Keratinocyte (primary cell): ENCODE results near the gene POLR2A. TPM values are rescaled to one million over a fixed set of nuclear protein-coding genes. Genes with fewer than 3 reads are reported as not detected.
A peak's percentile ranks its signal among the peaks of the same experiment; 100 is the strongest.

Experiments used
- DNase-seq: peaks from one replicate; pipeline ENCODE4 v3.0.0-alpha.2; 2011; ENCODE audit warnings: low read depth, missing footprints, low spot score
- FAIRE-seq: peaks from 2 replicates; lab custom pipeline; 2011; peaks lifted over from hg19 to GRCh38; lab: Jason Lieb, UNC
- H2AFZ ChIP-seq: 2 replicates; pipeline ENCODE4 v1.6.0; 2012; ENCODE audit warnings: low read length, control low read depth, inconsistent platforms; ENCODE audit not compliant: control insufficient read depth
- H3K27ac ChIP-seq: 2 replicates; pipeline ENCODE4 v1.5.1; 2011; ENCODE audit warnings: low read length; ENCODE audit not compliant: control insufficient read depth, insufficient read depth
- H3K27me3 ChIP-seq: 3 replicates; pipeline ENCODE4 v1.6.0; 2011; ENCODE audit warnings: low read length; ENCODE audit not compliant: control insufficient read depth, insufficient read depth; ENCODE audit errors: extremely low read depth
- H3K36me3 ChIP-seq, 2 experiments: 2 replicates in 1 of 2; 3 replicates in 1 of 2; pipeline ENCODE4 v1.5.1; 2011; ENCODE audit warnings: low read length in 2 of 2, mild to moderate bottlenecking in 1 of 2; ENCODE audit not compliant: control insufficient read depth in 2 of 2, insufficient read depth in 2 of 2; ENCODE audit errors: extremely low read depth in 1 of 2
- H3K4me1 ChIP-seq: 3 replicates; pipeline ENCODE4 v1.5.1; 2011; ENCODE audit warnings: low read length; ENCODE audit not compliant: control insufficient read depth, insufficient read depth; ENCODE audit errors: extremely low read depth
- H3K4me2 ChIP-seq: 3 replicates; pipeline ENCODE4 v1.6.0; 2011; ENCODE audit warnings: low read depth, low read length; ENCODE audit not compliant: control insufficient read depth, insufficient read depth; ENCODE audit errors: extremely low read depth
- H3K4me3 ChIP-seq, 3 experiments: fragments of 200-600 bp in 1 of 3; sonication (generic) in 1 of 3; 2 replicates in 2 of 3; 3 replicates in 1 of 3; pipeline ENCODE4 v1.5.1; 2011 to 2016; ENCODE audit warnings: low read length in 3 of 3, mild to moderate bottlenecking in 3 of 3, control low read depth in 2 of 3, inconsistent platforms in 1 of 3, low read depth in 1 of 3, mixed read lengths in 1 of 3, mixed run types in 1 of 3, moderate library complexity in 1 of 3; ENCODE audit not compliant: control insufficient read depth in 2 of 3, insufficient read depth in 2 of 3; ENCODE audit errors: extremely low read depth in 1 of 3
- H3K79me2 ChIP-seq: 2 replicates; pipeline ENCODE4 v1.6.0; 2012; ENCODE audit warnings: low read length; ENCODE audit not compliant: control insufficient read depth, insufficient read depth
- H3K9ac ChIP-seq: 3 replicates; pipeline ENCODE4 v1.6.0; 2011; ENCODE audit warnings: low read length; ENCODE audit not compliant: control insufficient read depth, insufficient read depth; ENCODE audit errors: extremely low read depth
- H3K9me1 ChIP-seq: 3 replicates; pipeline ENCODE4 v1.6.0; 2011; ENCODE audit warnings: low read length; ENCODE audit not compliant: control insufficient read depth, insufficient read depth; ENCODE audit errors: extremely low read depth
- H3K9me3 ChIP-seq: 2 replicates; pipeline ENCODE4 v1.5.1; 2012; ENCODE audit warnings: low read depth, low read length; ENCODE audit not compliant: control insufficient read depth
- H4K20me1 ChIP-seq: 3 replicates; pipeline ENCODE4 v1.6.0; 2011; ENCODE audit warnings: low read length; ENCODE audit not compliant: control insufficient read depth, insufficient read depth; ENCODE audit errors: extremely low read depth
- CTCF ChIP-seq, 3 experiments: IDR thresholded peaks in 1 of 3; conservative IDR thresholded peaks in 1 of 3; optimal IDR thresholded peaks in 1 of 3; 2 replicates in 2 of 3; 3 replicates in 1 of 3; pipeline versions ENCODE3 to v1.5.1; 2011; ENCODE audit warnings: low read length in 3 of 3, mild to moderate bottlenecking in 3 of 3, moderate library complexity in 2 of 3, control low read depth in 1 of 3, inconsistent platforms in 1 of 3; ENCODE audit not compliant: insufficient read depth in 2 of 3; ENCODE audit errors: extremely low read depth in 1 of 3
- EZH2 ChIP-seq: IDR thresholded peaks from one replicate; pipeline ENCODE4 v1.6.1; 2012; ENCODE audit warnings: inconsistent platforms, mild to moderate bottlenecking, low read length, moderate library complexity
- dilution Hi-C: fragments of 300-500 bp; cut with MboI; formaldehyde crosslinking; loops from one replicate; pipeline ENCODE4 v1.7.0; 2020; ENCODE audit warnings: low sequenced_read_pairs; ENCODE audit not compliant: extremely low pct_ligation_motif_present
- polyA plus RNA-seq, 5 experiments: library from polyadenylated mRNA; depleted of rRNA in 3 of 5; stranded (reverse) in 3 of 5; stranded (forward) in 1 of 5; unstranded in 1 of 5; fragments of >200 nt; gene quantifications; 1 replicate in 1 of 5; 2 replicates in 3 of 5; 3 replicates in 1 of 5; pipeline versions ENCODE4 v1.2.1 to v1.2.3, GENCODE V29; 2011 to 2012; ENCODE audit warnings: missing spikeins in 2 of 5, low read depth in 1 of 5, low replicate concordance in 1 of 5

Gene POLR2A
- polyA plus RNA-seq, 1 donor (not counting 4 experiments of a cell fraction or from before 2014, with no cell fraction given) = 17.5 TPM

- H3K9me3 ChIP-seq = no peaks in the 10 kb centered on the region
- DNase-seq = no peak
- peaks cover 4% of the 10 kb centered on the region for H3K9me1 ChIP-seq
- H3K9ac ChIP-seq = peak within 1 kb of the TSS; percentile 77
- peak within 1 kb of the TSS; percentile 44 for H2AFZ ChIP-seq
- H4K20me1 ChIP-seq = no peaks in the 10 kb centered on the region
- peaks cover 0 to 4% of the 10 kb centered on the region in 2 experiments for H3K36me3 ChIP-seq
- H3K4me3 ChIP-seq = peak within 1 kb of the TSS; percentile 59 to 81 (median 77)
- H3K79me2 ChIP-seq = peaks cover 17% of the 10 kb centered on the region
- H3K27ac ChIP-seq = peak within 1 kb of the TSS; percentile 62
- no peaks in the 10 kb centered on the region for H3K27me3 ChIP-seq
- H3K4me1 ChIP-seq = peaks cover 59% of the 10 kb centered on the region
- TF ChIP-seq CTCF (optimal IDR thresholded peaks at IDR 0.05 in 1 of 3, IDR thresholded peaks at IDR 0.05 in 1 of 3, conservative IDR thresholded peaks at IDR 0.05 in 1 of 3; ENCODE audit: extremely low read depth in 1 of 3, insufficient read depth in 2 of 3, low read length in 3 of 3) (no peak), EZH2 (no peak)
- no peak for FAIRE-seq
- H3K4me2 ChIP-seq = peak within 1 kb of the TSS; percentile 99
- dilution Hi-C loops = no loop called here
These were observed 44.6 kb upstream of the POLR2A start, which contains the start of gene FGF11 for GRCh38 chr17:7439462-7440112. Gene FGF11 (plus strand): TSS chr17:7439512. CDS start chr17:7439621, 109 bp downstream.

GRCh38 chr17:7440113-7440833, 43.9 kb upstream of the POLR2A start:
- Histone ChIP-seq H3K9me1 (peaks cover 5% of the 10 kb centered on the region), H3K27me3 (no peaks in the 10 kb centered on the region), H3K9me3 (no peaks in the 10 kb centered on the region), H3K4me3 (peak overlapping the region; percentile 59 to 81 (median 77)), H3K4me1 (peaks cover 64% of the 10 kb centered on the region), H3K79me2 (peaks cover 17% of the 10 kb centered on the region), H2AFZ (peak overlapping the region; percentile 33), H3K27ac (peak overlapping the region; percentile 43), H4K20me1 (no peaks in the 10 kb centered on the region), H3K9ac (peak overlapping the region; percentile 77), H3K4me2 (peak overlapping the region; percentile 99), H3K36me3 (peaks cover 0 to 4% of the 10 kb centered on the region in 2 experiments)
- no peak for TF ChIP-seq CTCF (optimal IDR thresholded peaks at IDR 0.05 in 1 of 3, IDR thresholded peaks at IDR 0.05 in 1 of 3, conservative IDR thresholded peaks at IDR 0.05 in 1 of 3; ENCODE audit: extremely low read depth in 1 of 3, insufficient read depth in 2 of 3, low read length in 3 of 3)
- TF ChIP-seq EZH2 = no peak
- no peak for FAIRE-seq
- dilution Hi-C loops = no loop called here
- DNase-seq = no peak
